Mammary epithelial cell (primary cell): ENCODE measurements around the gene SEC14L5.

Source experiments
- EZH2 ChIP-seq: IDR thresholded peaks from 2 replicates; pipeline ENCODE4 v1.6.1; 2012; ENCODE audit warnings: low read length, inconsistent platforms, borderline replicate concordance
- TF ChIP-seq, protein P1 (sequence below), 2 donors: IDR thresholded peaks in 1 of 2; conservative IDR thresholded peaks in 1 of 2; 2 replicates each; pipeline ENCODE4 v1.5.1; 2011 to 2012; ENCODE audit warnings: inconsistent platforms in 2 of 2, low read length in 2 of 2, mild to moderate bottlenecking in 2 of 2, control low read depth in 1 of 2, low read depth in 1 of 2; ENCODE audit not compliant: insufficient read depth in 1 of 2; ENCODE audit errors: extremely low read depth in 1 of 2

DNA sequence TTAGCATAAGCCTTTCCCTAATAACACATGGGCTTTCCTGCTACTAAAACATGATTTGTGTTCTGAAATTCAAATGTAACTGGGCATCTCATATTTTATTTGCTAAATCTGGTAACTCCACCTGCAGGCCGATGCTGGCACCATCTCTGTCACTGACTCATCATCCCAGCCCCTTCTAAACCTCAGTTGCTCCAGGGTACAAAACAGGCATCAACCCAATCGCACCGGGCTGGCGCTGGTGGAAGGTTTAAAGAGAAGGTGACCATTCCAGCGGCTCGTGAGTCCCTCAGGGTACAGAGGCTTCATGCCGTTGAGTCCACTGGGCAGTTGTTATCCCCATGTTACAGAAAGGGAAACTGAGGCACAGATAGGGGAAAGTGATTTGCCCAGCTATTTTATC, 48.3 kb upstream of the SEC14L5 start:
- TF ChIP-seq, protein P1, sequence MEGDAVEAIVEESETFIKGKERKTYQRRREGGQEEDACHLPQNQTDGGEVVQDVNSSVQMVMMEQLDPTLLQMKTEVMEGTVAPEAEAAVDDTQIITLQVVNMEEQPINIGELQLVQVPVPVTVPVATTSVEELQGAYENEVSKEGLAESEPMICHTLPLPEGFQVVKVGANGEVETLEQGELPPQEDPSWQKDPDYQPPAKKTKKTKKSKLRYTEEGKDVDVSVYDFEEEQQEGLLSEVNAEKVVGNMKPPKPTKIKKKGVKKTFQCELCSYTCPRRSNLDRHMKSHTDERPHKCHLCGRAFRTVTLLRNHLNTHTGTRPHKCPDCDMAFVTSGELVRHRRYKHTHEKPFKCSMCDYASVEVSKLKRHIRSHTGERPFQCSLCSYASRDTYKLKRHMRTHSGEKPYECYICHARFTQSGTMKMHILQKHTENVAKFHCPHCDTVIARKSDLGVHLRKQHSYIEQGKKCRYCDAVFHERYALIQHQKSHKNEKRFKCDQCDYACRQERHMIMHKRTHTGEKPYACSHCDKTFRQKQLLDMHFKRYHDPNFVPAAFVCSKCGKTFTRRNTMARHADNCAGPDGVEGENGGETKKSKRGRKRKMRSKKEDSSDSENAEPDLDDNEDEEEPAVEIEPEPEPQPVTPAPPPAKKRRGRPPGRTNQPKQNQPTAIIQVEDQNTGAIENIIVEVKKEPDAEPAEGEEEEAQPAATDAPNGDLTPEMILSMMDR (conservative IDR thresholded peaks at IDR 0.05 in 1 of 2, IDR thresholded peaks at IDR 0.05 in 1 of 2; ENCODE audit: extremely low read depth in 1 of 2, insufficient read depth in 1 of 2, low read depth in 1 of 2, low read length in 2 of 2) = no peak
- TF ChIP-seq EZH2 = no peak
